H1 (cell line): Measurements from ENCODE around the gene TBC1D22A.

ENCODE experiments used
- CBX8 ChIP-seq: fragments of 300-800, 300-1000 bp; sonication (generic); IDR thresholded peaks from 2 replicates; pipeline ENCODE4 v1.7.1; 2016; ENCODE audit warnings: low read depth, low read length, borderline replicate concordance
- JUN ChIP-seq: IDR thresholded peaks from 2 replicates; pipeline ENCODE4 v1.6.1; 2011; ENCODE audit warnings: low read depth, mild to moderate bottlenecking, improper control_type of control experiment, low read length
- POLR2AphosphoS5 ChIP-seq: IDR thresholded peaks from 2 replicates; pipeline ENCODE4 v1.6.1; 2011; ENCODE audit warnings: low read depth, low read length

- no peak for TF ChIP-seq POLR2AphosphoS5
- no peak for TF ChIP-seq CBX8
- TF ChIP-seq JUN: no peak
Observed at GRCh38 chr22:47195484-47196165, 433.2 kb downstream of the TBC1D22A start.
